NCI-H510A (cell line): Measurements from ENCODE around the gene NCBP3.
"Not testable (repeated sequence)": the region's sequence is repeated elsewhere in the genome, so short reads cannot be mapped to it uniquely, and the experiment has no call there.

Experiments
- DNase-seq: peaks from one replicate; lab custom pipeline; 2025; lab: John Stamatoyannopoulos, UW

NCBP3 gene

GRCh38 chr17:3812284-3812683 is 33.8 kb downstream of the NCBP3 start:
- no peak for DNase-seq

GRCh38 chr17:3810019-3810418 is 36.0 kb downstream of the NCBP3 start:
- DNase-seq, result no peak

- DNase-seq, result no peak
These were observed 36.9 kb downstream of the NCBP3 start for GRCh38 chr17:3809135-3809534.

DNA sequence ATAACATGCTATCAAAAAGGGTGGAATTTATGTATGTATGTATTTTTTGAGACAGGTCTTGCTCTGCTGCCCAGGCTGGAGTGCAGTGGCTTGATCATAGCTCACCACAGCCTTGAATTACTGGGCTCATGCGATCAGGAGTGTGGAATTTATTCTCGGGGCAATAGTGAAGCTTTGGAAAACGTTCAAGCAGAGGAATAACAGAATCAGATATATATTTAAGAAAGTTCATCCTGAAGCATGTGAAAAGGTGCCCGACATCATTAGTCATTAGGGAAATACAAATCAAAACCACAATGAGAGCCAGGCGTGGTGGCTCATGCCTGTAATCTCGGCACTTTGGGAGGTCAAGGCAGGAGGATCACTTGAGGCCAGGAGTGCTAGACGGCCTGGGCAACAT is 37.3 kb downstream of the NCBP3 start:
- no peak for DNase-seq

DNA sequence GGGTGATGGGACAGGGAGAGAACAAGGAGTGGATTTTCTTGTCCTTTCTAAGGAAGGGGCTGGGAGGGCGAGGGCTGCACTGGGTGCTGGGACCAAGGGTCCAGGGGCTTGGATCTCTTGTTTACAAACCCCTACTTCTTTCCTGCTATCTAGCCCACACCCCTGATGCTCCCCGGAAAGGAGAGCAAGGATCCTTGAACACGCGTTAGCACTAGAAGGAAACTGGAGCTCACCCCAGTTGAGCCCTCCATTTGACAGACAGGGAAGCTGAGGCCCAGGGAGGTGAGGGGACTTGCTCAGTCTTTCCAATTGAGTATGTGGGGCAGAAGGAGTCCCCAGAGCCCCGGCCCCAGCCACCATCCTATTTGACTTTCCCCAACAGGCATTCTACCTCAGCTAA is 40.5 kb downstream of the NCBP3 start:
- DNase-seq, result no peak

DNA sequence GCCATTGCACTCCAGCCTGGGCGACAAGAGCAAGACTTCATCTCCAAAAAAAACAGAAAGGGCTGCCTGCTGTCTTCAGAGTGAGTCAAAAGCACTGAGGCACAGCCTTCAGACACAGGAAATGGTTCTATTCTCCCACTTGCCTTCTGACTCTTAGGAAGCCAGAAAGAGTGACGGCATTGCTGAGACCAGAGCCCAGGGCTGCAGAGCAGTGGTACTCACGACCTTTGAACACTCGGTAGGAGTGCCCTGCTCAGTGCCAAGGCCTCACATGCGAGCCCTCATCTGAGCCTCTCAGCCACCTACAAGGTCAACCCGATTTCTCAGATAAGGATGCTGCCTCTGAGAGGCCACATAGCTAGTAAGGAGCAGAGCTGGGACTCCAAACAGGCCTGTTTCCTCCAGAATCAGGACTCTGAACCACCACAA is 41.5 kb downstream of the NCBP3 start:
- no peak for DNase-seq

GRCh38 chr17:3803308-3803640 is 42.8 kb downstream of the NCBP3 start:
- DNase-seq, result no peak

- no peak for DNase-seq
These were observed 43.4 kb downstream of the NCBP3 start for GRCh38 chr17:3802461-3803307.

DNA sequence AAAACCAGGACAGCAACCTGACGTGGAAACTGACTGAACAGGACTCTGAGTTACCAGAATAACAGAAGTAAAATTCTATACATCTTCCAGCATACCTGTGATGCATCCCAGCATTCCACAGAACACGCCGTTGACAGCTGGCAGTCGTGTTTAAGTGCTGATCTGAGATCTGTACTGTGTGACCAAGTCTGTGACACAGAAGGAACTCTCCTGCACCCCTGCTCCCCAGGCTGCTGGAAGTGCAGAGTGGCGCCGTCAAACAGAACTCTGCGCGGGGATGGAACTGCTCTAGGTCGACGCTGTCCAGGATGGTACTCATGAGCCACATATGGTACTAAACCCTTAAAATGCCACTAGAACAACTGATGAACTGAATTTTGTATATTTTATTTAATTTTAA is 44.3 kb downstream of the NCBP3 start:
- no peak for DNase-seq

DNA sequence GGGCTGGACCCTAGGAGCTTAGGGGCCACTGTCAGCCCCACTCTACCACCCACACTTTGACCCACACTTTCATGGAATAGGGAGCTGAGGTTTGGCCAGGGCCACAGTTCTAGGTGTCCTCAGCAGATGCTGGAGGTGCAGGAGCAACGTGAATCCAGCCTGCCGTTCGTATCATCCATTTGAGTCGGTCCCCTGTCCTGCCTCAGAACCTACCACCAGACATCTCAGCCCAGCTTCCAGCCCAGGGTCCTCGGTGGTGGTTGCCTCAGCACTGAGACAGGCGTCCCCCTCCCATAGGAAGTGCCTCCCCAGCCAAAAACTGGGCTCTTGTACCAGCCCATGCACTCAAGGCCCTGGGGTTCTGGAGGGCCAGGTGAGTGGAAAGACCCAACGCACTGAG is 44.7 kb downstream of the NCBP3 start:
- DNase-seq, result no peak

- no peak for DNase-seq
These were observed 45.4 kb downstream of the NCBP3 start, which contains the start of gene ITGAE for GRCh38 chr17:3800362-3801271. Gene ITGAE, minus strand, starts transcription at chr17:3801188. Its CDS starts 44 bp downstream, at chr17:3801144.

GRCh38 chr17:3799181-3799945 is 46.7 kb downstream of the NCBP3 start:
- DNase-seq, result no peak

GRCh38 chr17:3798273-3799180 is 47.5 kb downstream of the NCBP3 start:
- no peak for DNase-seq

DNA sequence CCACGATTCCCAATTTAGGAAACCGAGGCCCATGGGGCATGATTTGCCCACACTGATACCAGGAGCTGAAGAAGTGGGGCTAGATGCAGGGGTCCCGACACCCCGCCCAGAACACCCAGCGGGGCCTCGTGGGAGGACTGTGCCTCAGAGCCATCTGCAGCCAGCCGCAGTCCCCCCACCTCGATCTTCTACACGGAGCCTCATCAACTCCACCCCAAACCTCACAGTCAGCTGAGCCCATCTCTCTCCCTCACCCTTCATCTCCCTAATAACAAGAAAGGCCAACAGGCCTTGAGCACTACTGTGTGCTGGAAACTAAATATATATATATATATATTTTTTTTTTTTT is 49.2 kb downstream of the NCBP3 start:
- no peak for DNase-seq

DNA sequence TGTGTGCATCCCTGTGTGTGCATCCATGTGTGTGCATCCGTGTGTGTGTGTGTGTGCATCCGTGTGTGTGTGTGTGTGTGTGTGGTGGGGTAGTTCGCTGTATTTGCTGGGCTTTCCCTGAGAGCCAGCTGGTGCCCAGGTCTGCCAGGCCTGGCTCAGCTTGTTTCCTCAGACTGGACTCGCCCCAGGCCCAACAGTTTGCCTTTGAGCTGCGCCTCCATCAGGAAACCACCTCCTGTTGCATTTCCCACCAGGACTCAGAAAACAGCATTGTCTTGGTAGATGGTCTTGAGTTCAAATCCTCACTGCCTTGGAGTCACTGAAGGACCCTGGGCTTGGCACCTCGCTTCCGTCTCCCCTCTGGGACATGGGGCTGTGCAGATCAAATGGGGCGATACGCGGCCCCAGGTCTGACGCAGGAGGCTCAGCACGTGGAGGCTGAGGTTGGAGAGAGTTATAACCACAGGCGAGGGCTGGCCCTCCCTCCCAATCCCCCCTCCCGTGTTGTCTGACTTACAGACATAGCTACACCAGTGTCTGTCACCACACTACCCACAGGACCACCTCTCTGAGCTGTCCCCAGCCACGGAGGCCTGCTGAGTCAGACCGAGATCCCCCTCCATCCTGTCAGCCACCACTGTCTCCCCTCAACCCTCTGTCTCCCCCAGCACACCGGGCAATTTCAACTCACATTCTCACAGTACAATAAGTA is 49.8 kb downstream of the NCBP3 start:
- no peak for DNase-seq

- DNase-seq, result no peak
These were observed 50.5 kb downstream of the NCBP3 start for GRCh38 chr17:3795390-3796102.

DNA sequence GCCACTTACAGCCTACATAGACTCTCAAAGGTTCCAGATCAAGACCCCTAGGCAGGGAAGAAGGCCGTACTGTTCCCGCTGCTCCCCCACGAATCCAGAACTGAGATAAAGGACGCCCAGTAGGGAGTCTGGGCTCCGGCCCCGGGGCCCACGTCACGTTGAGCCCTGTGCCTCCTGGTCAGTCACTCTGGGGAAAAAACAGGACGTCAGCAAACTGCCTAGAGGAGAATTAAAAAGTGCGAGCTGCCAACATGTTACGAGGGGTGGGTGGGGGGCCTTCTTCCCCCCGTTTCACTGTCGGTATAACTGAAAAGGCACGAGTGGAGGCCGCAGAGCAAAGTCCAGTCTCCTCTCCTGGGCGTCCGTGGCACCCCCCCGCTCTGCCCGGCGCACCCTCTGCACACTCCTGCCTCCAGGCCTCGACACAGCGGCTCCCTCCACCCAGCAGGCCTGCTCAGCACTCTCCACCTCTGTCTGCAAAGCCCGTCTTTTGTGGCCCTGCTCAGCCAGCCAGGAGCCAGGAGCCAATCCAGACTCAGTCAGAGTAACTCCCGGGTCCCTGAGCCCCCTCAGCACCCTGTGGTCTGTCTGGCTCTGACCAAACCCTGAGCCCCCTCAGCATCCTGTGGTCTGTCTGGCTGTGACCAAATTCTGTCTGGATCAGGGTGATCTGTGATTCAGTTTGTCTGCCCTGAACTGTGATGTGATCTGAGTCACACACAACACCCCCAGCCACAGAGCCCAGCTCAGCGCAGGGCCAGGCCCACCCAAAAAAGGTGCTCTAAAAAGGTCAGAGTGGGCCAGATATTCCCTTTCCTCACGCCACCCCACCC is 51.3 kb downstream of the NCBP3 start:
- DNase-seq, result no peak

DNA sequence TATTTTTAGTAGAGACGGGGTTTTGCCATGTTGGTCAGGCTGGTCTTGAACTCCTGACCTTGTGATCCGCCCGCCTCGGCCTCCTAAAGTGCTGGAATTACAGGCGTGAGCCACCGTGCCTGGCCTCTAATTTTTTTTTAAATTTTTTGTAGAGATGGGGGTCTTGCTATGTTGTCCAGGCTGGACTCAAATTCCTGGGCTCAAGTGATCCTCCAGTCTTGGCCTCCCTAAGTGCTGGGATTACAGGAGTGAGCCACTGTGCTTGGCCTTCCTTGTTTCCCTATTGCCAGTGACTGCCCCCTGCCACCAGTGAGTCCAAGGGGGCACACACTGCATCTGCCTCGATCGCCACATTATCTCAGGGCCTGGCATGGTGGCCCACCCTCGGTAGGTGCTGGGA is 51.9 kb downstream of the NCBP3 start:
- not testable (repeated sequence) for DNase-seq

- not testable (repeated sequence) for DNase-seq
These were observed 52.8 kb downstream of the NCBP3 start for GRCh38 chr17:3793258-3793657.
